ENCODE data around the gene LSMEM2.
"Not testable (repeated sequence)": the region's sequence is repeated elsewhere in the genome, so short reads cannot be mapped to it uniquely, and the experiment has no call there.

LSMEM2 gene

GRCh38 chr3:50295553-50296431 lies 16.9 kb downstream of the LSMEM2 start:
- in situ Hi-C loops (cut with HindIII; ENCODE audit: low sequenced_read_pairs): no loop called here

DNA sequence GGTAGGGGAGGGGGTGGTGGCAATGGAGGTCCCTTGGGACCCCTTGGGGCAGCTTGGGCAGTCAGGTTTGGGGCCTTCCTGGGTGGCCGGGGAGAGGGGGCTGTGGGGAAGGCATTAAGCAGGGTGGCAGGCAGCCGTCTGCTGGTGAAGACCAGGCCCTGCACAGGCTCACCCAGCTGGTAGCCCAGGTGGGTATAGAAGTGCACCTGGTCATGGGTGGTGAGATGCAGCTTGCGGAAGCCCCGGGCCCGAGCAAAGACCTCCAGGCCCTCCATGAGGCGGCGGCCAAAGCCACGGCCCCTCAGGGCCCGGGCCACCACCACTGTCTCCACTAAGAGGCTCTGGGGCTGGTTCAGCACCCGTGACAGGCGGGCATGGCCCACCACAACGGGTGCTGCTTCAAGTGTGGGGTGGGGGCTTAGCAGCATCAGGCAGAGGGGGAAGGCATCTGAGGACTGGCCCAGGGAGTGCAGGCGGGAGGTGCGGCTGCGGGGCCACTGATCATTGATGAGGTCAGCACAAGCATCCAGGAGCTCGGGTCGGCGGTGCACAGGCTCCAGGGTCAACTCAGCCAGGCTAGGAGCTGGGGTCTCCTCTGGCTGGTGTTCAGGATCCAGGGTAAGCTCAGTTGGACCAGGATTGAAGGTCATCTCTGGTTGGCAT lies 18.0 kb downstream of the LSMEM2 start:
- in situ Hi-C loops (cut with HindIII; ENCODE audit: low sequenced_read_pairs): no loop called here

DNA sequence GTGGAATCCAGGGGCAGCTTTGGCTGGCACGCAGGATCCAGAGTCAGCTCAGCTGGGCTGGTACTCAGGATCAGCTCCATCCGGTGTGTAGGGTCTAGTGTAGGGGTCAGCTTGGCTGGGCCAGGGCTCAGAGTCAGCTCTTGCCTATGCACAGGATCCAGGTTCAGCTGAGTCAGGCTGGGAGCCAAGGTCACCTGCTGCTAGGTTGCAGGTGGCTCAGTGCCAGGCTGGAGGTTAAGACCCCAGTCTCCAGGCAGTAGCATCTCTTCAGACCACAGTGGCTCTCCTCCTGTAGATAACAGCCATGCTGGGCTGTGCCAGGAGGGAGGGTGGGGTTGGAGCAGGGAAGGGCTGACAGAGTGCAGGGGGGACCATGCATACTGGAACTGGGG lies 18.5 kb downstream of the LSMEM2 start:
- in situ Hi-C loops (cut with HindIII; ENCODE audit: low sequenced_read_pairs): no loop called here

GRCh38 chr3:50297896-50298725 lies 19.2 kb downstream of the LSMEM2 start:
- in situ Hi-C loops (cut with HindIII; ENCODE audit: low sequenced_read_pairs): no loop called here

- in situ Hi-C loops (cut with HindIII; ENCODE audit: low sequenced_read_pairs): no loop called here
Measured at GRCh38 chr3:50298836-50299637, 20.1 kb downstream of the LSMEM2 start, which contains the start of the genes HYAL3 and NAA80. Gene HYAL3 (minus strand): TSS chr3:50299405. CDS start chr3:50295602, 3,803 bp downstream. Gene NAA80 (minus strand): TSS chr3:50299405. CDS start chr3:50297463, 1,942 bp downstream.

GRCh38 chr3:50299638-50299928 lies 20.7 kb downstream of the LSMEM2 start:
- in situ Hi-C loops (cut with HindIII; ENCODE audit: low sequenced_read_pairs): no loop called here

- in situ Hi-C loops (cut with HindIII; ENCODE audit: low sequenced_read_pairs): no loop called here
Measured at GRCh38 chr3:50299929-50300680, 21.2 kb downstream of the LSMEM2 start.

DNA sequence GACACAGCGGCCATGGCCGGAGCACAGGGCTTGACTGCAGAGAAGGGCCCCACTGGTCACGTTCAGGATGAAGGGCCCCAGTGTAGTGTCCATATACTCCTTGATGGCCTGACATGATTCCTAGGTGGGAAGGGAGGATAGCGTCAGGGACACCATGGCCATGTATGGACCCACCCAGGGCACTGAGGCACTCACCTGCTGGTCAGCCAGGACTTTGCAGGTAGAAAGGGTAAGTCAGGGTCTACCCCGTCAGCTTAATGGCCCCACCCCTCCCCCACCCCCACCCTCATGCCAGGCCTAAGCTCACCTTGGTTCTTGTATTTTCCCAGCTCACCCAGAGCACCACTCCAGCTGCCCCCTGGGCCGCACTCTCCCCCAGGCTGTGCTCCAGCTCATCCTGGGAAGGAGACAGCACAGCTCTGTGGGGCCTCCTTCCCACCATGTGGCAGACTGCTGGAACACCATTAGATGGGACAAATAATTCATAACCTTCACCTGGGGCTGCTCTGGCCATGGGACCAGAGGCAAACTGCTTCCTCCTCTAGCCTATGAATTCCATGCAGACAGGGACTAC lies 21.9 kb downstream of the LSMEM2 start:
- in situ Hi-C loops (cut with HindIII; ENCODE audit: low sequenced_read_pairs): no loop called here

GRCh38 chr3:50302095-50303012 lies 23.5 kb downstream of the LSMEM2 start:
- in situ Hi-C loops (cut with HindIII; ENCODE audit: low sequenced_read_pairs): no loop called here

DNA sequence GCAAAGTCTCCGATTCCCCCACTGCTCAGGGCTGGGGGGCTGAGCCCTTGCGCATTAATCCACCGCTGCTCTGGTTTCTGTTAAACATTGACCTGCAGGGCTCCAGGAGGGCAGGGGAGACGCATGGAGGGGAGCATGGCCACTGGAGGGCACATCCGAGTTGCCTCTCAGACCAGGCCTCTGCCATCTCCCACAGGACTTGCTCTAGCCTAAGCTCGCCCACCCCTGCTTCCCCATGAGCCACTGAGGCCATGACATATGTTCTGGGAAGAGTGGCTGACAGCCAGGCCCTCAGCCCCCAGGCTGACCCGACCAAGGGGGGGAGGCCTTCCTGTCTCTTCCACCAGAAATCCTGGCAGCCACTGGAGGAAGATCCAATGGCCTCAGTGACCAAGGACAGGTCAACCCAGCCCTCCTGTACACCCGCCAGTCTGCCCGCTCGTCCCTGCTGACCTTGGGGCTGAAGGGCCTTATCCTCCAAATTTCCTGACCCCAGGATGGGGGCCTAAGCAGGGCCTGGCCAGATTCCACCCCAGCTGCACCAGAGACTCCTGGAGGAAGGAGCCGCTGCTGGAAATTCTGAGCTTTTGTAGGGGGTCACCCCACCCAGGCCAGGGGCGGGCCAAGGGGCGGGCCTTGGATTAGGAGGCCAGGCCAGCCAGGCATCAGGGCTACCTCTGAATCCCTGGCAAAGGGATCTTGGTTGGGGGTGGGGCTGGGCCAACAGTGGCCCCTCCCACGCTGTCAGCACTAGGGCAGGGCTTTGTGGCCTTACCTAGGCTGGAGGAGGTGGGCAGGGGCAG lies 24.3 kb downstream of the LSMEM2 start, which contains the start of gene HYAL1:
HYAL1 (minus strand) TSS at position 562 of the 803 bp plus-strand sequence. CDS start 618 bp downstream, outside the sequence.
- in situ Hi-C loops (cut with HindIII; ENCODE audit: low sequenced_read_pairs): no loop called here

DNA sequence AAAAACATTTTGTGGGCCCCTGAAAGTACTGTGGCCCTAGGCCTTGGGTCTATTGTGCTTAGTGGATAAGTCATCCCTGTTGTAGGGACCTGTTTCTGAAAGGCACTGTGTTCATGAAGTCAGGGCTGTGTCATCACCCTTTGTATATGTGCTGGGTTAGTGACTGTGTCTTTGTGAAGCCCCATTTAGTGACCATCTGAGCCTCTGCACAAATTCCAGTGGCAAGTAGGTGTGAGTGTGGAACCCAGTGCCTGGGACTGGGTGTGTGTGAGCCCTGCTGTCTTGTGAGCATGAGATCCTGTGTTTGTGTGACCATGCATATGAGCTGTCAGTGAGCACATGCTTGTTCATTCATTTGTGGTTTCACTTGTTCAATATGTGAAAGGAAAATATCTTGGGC lies 25.7 kb downstream of the LSMEM2 start:
- in situ Hi-C loops (cut with HindIII; ENCODE audit: low sequenced_read_pairs): no loop called here

DNA sequence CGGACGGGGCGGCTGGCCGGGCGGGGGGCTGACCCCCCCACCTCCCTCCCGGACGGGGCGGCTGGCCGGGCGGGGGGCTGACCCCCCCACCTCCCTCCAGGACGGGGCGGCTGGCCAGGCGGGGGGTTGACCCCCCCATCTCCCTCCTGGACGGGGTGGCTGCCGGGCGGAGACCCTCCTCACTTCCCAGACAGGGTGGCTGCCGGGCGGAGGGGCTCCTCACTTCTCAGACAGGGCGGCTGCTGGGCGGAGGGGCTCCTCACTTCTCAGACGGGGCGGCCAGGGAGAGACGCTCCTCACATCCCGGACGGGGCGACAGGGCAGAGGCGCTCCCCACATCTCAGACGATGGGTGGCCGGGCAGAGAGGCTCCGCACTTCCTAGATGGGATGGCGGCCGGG lies 33.2 kb downstream of the LSMEM2 start:
- in situ Hi-C loops (cut with HindIII; ENCODE audit: low sequenced_read_pairs): not testable (repeated sequence)

DNA sequence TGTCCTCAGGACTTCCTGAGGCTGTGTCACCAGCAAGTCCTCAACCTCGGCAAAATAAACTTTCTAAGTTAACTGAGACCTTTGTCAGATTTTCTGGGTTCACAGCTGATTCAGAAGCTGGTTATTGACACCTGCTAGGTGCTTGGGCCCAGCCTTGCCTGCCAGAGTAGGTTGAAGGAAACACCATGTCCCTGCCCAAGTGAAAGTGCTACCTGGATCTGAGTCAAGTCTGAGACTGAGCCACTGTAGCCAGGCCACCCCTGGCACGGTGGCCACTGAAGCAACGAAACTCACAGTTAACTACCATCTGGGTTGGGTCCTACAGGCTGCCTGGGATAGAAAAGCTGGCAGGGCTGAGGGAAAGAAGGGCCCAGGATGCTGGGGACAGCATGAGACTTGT lies 35.5 kb downstream of the LSMEM2 start:
- in situ Hi-C loops (cut with HindIII; ENCODE audit: low sequenced_read_pairs): no loop called here

GRCh38 chr3:50314816-50315215 lies 35.9 kb downstream of the LSMEM2 start:
- in situ Hi-C loops (cut with HindIII; ENCODE audit: low sequenced_read_pairs): no loop called here

DNA sequence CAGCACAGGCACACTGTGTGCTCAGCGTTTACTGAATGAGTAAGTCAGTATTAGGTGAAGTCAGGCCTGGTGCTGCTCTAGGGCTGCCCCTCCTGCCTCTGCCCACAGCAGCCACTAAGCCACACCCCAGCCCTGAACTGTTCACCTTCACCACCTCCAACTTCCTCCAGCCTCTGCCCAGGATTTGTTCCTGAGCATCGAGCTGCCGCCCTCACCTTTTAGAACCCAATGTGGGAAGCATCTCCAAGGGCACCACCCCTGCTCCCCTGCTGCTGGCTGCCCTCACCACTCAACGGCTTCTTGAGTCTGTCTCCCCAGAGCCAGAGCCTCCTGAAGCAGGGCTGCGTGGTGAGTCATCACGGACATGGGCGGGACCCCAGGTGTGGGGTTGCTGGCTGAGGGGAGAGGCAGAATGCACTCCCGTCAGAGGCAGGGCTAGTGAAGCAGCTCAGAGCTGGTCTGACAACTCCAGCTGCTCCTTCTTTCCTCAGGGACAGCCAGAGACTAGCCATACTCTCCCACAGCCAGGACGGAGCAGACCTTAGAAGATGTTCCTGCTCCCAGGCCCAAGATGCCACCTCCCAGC lies 37.9 kb downstream of the LSMEM2 start:
- in situ Hi-C loops (cut with HindIII; ENCODE audit: low sequenced_read_pairs): no loop called here

DNA sequence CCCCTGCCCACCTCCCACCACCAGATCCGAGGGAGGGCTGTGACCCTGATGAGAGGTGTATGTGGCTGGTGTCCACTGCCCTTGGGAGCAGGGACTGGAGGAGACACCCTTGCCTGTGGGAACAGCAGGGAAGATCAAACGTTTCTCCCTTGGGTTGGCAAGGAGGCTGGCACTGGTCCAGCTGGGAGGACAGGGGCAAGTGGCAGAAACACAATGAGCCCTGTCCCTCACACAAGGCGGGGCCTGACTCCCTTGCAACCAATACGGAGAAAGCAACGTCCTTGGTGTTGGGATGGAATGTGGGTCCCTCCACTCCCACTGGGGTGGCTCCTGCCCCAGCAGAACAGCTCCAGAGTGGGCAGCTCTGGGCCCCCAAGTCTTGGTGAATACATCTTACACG lies 38.4 kb downstream of the LSMEM2 start:
- in situ Hi-C loops (cut with HindIII; ENCODE audit: low sequenced_read_pairs): no loop called here

- in situ Hi-C loops (cut with HindIII; ENCODE audit: low sequenced_read_pairs): no loop called here
Measured at GRCh38 chr3:50318163-50318562, 39.3 kb downstream of the LSMEM2 start.
